Inflammatory macrophage (primary cell): ENCODE data around the gene CCDC74A.
"Not testable (repeated sequence)": the region's sequence is repeated elsewhere in the genome, so short reads cannot be mapped to it uniquely, and the experiment has no call there.

Source experiments
- DNase-seq, 2 donors: peaks; one replicate each; pipeline ENCODE4 v3.0.0-alpha.2; 2020 to 2022
- total RNA-seq, 18 experiments: gene quantifications; one replicate each; lab custom pipeline; 2026; ENCODE audit warnings: mixed read lengths in 6 of 18, inconsistent platforms in 2 of 18; lab: John Stamatoyannopoulos, UW

The CCDC74A gene
- total RNA-seq, result 0.08 to 1.1 (median 0.30) reads per million in 18 experiments

DNA sequence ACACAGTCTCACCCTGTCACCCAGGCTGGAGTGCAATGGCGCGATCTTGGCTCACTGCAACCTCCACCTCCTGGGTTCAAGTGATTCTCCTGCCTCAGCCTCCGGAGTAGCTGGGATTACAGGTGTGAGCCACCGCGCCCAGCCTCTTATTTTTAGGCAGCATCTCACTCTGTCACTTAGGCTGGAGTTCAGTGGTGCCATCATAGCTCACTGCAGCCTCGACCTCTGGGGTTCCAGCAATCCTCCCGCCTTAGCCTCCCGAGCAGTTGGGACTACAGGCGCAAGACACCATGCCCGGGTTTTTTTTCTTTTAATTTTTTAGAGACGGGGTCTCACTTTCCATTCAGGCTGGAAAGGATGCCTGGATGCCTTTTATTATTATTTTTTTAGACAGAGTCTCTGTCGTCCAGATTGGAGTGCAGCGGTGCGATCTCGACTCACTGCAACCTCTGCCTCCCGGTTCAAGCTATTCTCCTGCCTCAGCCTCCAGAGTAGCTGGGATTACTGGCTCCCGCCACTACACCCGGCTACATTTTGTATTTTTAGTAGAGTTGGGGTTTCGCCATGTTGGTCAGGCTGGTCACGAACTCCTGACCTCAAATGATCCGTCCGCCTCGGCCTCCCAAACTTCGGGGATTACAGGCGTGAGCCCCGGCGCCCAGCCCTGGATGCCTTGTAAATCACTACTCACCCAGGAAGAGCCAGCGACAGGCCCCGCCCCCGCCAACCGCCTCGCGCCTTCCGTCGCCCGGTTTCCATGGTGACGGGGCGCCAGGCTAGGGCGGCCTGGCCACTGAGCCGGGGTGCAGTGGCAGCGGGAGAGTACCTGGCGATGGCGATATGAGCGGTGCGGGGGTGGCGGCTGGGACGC is at the start of gene CCDC74A:
TSS of gene CCDC74A (plus strand) at position 758 of the 871 bp plus-strand sequence. CDS start at position 841, 83 bp downstream.
- peak; percentile 51 to 68 for DNase-seq

DNA sequence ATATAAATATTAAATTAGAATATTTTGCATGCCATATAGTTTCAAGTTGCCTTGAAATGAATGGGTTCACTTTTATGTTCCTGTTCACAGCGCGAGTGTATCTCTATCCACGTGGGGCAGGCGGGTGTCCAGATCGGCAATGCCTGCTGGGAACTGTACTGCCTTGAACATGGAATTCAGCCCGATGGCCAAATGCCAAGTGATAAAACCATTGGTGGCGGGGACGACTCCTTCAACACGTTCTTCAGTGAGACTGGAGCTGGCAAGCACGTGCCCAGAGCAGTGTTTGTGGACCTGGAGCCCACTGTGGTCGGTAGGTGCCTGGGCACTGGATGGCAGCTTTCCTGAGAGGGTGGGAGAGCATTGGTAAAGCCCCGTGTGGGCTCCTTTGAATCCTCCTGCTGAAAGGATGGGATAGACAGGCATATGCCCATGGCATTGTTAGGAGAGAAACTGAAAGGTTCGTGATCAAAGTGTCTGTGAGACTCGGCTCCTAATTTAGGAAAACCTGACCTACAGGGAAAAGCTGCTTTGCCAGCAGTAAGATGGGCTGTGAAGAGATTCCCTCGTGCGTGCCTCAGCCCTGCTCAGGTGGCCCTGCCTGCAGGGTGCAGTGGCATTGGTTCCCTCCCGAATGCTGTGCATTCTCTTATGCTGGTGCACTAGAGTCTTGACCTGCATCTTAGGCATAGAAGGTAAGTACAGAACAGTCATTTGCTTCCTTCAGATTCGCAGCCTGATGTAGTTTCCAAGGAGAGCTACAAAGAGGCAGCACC is 49.4 kb upstream of the CCDC74A start:
- not testable (repeated sequence) for DNase-seq

GRCh38 chr2:131478850-131479461 is 48.7 kb upstream of the CCDC74A start:
- DNase-seq, result not testable (repeated sequence)

GRCh38 chr2:131480351-131480750 is 47.3 kb upstream of the CCDC74A start:
- DNase-seq, result not testable (repeated sequence)

DNA sequence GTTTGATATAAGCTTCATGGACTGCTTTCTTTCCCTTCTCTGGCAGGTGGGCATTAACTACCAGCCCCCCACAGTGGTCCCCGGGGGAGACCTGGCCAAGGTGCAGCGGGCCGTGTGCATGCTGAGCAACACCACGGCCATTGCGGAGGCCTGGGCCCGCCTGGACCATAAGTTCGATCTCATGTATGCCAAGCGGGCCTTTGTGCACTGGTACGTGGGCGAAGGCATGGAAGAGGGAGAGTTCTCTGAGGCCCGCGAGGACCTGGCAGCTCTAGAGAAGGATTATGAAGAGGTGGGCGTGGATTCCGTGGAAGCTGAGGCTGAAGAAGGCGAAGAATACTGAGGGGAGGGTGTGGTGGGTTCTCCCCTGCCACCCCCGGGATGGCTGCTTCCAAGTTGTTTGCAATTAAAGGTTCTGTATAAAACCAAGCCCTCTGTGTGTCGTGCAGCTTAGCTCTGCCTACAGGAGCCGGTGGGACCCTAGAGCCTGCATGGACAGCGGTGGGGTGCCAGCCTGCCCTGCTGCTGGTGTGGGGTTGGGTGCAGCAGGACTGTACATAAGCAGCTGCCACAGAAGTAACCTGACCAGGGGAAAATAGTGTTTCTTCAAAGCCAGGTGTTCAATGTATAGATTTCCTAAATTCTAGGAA is 45.1 kb upstream of the CCDC74A start:
- DNase-seq, result not testable (repeated sequence)

- not testable (repeated sequence) for DNase-seq
Measured at GRCh38 chr2:131483981-131484820, 43.5 kb upstream of the CCDC74A start.

DNA sequence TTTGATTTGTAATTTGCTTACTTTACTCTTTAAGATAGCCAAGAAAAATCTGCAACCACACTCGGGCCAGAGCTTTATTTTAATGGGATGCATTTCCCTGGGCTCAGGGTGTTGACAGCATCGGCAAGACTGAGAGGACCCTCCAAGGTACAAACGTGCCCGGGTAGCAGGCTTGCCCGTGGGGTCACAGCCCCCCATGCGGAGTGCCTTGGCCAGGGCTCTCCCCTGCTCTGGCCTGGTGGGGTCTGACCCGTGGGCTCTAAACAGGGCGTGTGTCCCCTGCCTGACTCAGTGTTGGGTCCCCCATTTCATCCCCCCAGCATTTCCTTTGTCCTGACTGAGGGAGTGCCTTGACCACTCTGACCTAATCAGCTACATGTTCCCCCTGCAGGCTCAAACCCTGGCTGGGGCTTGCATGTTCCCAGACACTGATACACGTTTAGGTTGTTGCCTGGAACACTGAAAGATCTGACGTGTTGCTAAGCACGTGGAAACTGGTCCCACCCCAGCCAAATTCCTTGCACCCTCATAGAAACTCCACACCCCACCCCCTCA is 42.7 kb upstream of the CCDC74A start:
- not testable (repeated sequence) for DNase-seq

GRCh38 chr2:131486201-131486902 is 41.3 kb upstream of the CCDC74A start:
- not testable (repeated sequence) for DNase-seq

DNA sequence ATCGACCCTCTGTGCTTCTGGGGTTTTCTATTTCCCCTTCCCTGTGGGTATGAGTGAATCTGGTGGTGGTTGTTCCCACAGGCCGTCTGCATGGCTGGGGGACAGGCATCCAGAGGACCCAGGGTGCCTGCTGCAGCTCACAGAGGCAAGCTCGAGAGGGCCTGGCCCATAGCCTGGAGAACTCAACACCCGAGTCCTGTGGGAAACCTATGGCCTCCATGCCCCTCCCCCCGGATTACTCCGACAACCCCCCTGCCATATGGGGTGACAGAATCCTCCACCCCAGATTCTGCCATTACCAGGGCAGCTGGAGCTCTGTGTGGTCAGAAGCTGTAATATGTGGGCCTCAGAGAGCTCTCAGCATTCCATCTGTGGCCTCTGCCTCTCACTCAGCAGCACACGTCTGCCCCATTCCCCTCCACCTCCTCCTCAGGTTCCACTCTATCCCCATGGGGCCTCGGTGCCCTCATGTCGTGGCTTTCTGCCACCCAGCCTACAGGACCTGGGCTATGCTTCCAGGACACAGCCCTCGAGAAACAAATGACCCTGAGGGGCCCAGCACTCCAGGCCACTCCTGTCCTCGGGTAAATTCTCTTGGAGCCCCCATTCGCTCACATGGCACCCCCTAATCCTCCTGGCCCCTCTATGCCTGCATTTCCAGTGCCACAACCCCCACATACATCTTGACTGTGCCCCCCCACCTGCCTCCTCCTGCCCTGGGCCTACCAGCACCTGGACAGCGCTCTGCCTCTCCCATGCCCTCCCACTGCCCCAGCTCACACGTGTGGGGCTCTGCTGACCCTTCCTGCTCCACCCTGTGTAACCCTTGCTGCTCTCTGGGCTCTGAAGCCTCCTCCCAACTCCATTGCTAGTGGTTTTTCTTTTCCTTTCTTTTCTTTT is 39.1 kb upstream of the CCDC74A start:
- no peak for DNase-seq

DNA sequence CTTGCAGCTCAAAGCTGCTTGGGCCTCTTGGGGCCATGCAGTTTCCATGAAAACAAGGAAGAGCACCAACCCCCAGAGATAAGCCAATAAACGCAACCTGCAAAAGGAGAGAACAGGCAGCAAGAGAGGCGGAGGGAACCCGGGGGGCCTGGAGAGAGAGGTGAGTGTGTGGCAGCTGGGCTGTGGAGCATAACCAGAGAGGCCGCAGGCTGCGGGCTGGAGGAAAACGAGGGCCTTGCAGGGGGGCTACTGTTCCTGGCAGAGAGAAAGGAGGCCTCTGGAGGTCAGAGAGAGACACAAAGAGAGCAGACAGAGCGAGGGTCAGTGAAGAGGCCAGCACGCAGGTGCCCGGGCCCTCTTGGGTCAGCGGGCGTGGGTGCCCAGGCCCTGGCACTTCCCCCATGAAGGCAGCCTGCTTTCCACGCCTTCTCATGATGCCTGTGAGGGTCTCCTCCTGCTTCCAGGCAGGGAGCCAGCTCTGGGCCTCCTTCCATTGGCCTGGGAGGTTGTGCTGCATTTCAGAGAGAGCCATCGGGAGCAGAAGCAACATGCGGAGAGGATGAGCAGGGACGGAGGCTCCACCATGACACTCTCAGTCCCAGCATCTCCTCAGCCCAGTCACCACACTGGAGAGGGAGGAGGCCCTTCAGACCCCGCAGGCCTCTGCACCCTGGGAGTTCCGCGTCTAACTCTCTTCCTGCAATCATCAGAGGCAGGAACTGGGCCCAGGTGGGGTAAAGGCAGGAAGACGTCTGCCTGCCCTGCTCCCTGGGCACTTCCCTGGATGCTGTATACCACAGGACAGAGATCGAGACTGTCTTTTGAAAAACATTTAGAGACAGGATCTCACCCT is 36.8 kb upstream of the CCDC74A start:
- not testable (repeated sequence) for DNase-seq

DNA sequence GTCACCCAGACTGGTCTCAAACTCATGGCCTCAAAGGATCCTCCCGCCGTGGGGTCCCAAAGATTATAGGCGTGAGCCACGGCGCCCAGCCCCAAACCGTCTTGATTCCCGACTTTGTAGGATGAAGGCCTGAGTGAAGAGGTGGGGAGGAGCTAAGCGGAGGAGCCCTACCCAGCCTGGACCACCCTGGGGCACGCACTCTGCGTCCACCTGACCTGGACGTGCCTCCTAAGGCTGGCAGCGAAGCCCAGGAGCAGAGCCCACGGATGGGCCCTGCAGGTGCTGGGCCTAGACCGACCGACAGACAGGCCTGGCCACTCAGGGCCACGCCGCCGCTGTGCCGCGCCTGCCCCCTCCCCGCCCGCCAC is 36.2 kb upstream of the CCDC74A start:
- not testable (repeated sequence) for DNase-seq

GRCh38 chr2:131492015-131492417 is 35.7 kb upstream of the CCDC74A start, which contains the start of gene MZT2A:
Gene MZT2A, minus strand, starts transcription at chr2:131492397. Its CDS starts 21 bp downstream, at chr2:131492376.
- peak in 1 of 2 donors; percentile 6 for DNase-seq

GRCh38 chr2:131492418-131493198 is 35.1 kb upstream of the CCDC74A start:
- DNase-seq, result peak; percentile 87 to 92

- DNase-seq, result no peak
Measured at GRCh38 chr2:131493199-131493968, 34.3 kb upstream of the CCDC74A start.

GRCh38 chr2:131495506-131495905 is 32.2 kb upstream of the CCDC74A start:
- not testable (repeated sequence) for DNase-seq

DNA sequence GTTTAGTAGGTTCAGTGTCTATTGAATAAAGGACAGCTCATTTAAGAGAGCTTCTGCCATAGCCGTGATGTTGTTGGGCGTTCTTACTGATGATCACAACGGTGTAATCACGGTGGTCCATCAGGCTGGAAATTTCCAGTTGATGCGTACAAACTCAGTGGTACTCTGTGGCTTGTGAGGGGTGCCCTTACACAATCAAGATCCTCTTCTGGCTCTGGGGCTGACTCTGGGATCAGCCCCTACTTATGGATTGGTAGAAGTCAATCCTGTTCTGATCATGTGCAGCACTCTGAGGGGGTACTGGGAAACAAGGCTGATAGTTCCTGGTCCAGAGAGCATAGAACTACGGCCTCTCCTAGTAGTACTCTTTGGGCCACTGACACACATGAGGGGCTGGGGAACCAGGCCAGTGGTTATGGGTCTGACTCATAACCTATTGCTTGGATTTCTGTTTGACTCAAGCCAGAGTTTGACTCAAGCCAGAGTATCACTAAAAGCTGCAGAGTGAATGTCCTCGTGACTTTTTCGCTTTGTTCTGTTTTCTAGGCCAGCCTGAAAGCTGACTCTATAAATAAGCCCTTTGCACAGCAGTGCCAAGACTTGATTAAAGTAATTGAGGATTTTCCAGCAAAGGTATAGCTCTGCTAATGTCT is 29.2 kb upstream of the CCDC74A start:
- peak; percentile 3 to 11 for DNase-seq
